Effector memory CD8-positive, alpha-beta T cell (primary cell): Measurements from ENCODE around the gene ZNF280A.
"Not testable (repeated sequence)": the region's sequence is repeated elsewhere in the genome, so short reads cannot be mapped to it uniquely, and the experiment has no call there.

Experiments used
- ATAC-seq: fragments of 150-1000 bp; cut with Tn5 transposase; replicated peaks from 2 replicates; pipeline ENCODE4 v1.10.0; 2021; ENCODE audit warnings: mild to moderate bottlenecking, moderate library complexity
- DNase-seq, 3 experiments: peaks; one replicate each; pipeline ENCODE4 v3.0.0; 2021
- H3K27ac Mint-ChIP-seq, 2 donors: one replicate each; pipeline ENCODE4 v1.8.0; 2022; ENCODE audit warnings: mild to moderate bottlenecking in 2 of 2, mixed read lengths in 2 of 2, moderate library complexity in 2 of 2
- H3K27me3 Mint-ChIP-seq, 2 donors: one replicate each; pipeline ENCODE4 v1.8.0; 2022; ENCODE audit warnings: mixed read lengths in 2 of 2
- H3K36me3 Mint-ChIP-seq: one replicate; pipeline ENCODE4 v1.8.0; 2022; ENCODE audit warnings: mild to moderate bottlenecking, moderate library complexity, mixed read lengths; ENCODE audit not compliant: insufficient read depth
- H3K4me1 Mint-ChIP-seq, 2 donors: one replicate each; pipeline ENCODE4 v1.8.0; 2022; ENCODE audit warnings: low read depth in 2 of 2, mixed read lengths in 2 of 2
- H3K4me3 Mint-ChIP-seq, 2 donors: one replicate each; pipeline ENCODE4 v1.8.0; 2022; ENCODE audit warnings: mild to moderate bottlenecking in 2 of 2, mixed read lengths in 2 of 2, moderate library complexity in 2 of 2
- H3K9me3 Mint-ChIP-seq, 2 donors: one replicate each; pipeline ENCODE4 v1.8.0; 2022; ENCODE audit warnings: mixed read lengths in 2 of 2

Gene ZNF280A

GRCh38 chr22:22514431-22514830 is 5.6 kb downstream of the ZNF280A start:
- not testable (repeated sequence) for H3K27ac Mint-ChIP-seq, H3K9me3 Mint-ChIP-seq, H3K4me1 Mint-ChIP-seq, H3K36me3 Mint-ChIP-seq, ATAC-seq, H3K4me3 Mint-ChIP-seq, DNase-seq
- H3K27me3 Mint-ChIP-seq: peaks cover 44 to 57% of the 10 kb centered on the region in 2 donors

GRCh38 chr22:22513619-22514018 is 6.5 kb downstream of the ZNF280A start:
- Mint-ChIP-seq H3K4me3 (no peak overlapping the region), H3K36me3 (no peaks in the 10 kb centered on the region), H3K4me1 (no peaks in the 10 kb centered on the region), H3K27me3 (peaks cover 44 to 55% of the 10 kb centered on the region in 2 donors), H3K27ac (no peak overlapping the region), H3K9me3 (peaks cover 0 to 2% of the 10 kb centered on the region in 2 donors)
- DNase-seq (no peak), ATAC-seq (no peak)

- H3K36me3 Mint-ChIP-seq: no peaks in the 10 kb centered on the region
- no peak for ATAC-seq
- peaks cover 0 to 2% of the 10 kb centered on the region in 2 donors for H3K9me3 Mint-ChIP-seq
- no peak for DNase-seq
- H3K27me3 Mint-ChIP-seq: peaks cover 44 to 55% of the 10 kb centered on the region in 2 donors
- peaks cover 2 to 3% of the 10 kb centered on the region in 2 donors for H3K4me1 Mint-ChIP-seq
- no peak overlapping the region for H3K27ac Mint-ChIP-seq
- no peak overlapping the region for H3K4me3 Mint-ChIP-seq
These were observed 7.1 kb downstream of the ZNF280A start for GRCh38 chr22:22512951-22513350.

GRCh38 chr22:22510833-22511232 is 9.2 kb downstream of the ZNF280A start:
- not testable (repeated sequence) for H3K36me3 Mint-ChIP-seq, H3K27ac Mint-ChIP-seq, H3K4me3 Mint-ChIP-seq, DNase-seq, H3K9me3 Mint-ChIP-seq, ATAC-seq
- Mint-ChIP-seq H3K27me3 (peaks cover 32 to 41% of the 10 kb centered on the region in 2 donors), H3K4me1 (peaks cover 8 to 13% of the 10 kb centered on the region in 2 donors)

- not testable (repeated sequence) for H3K27ac Mint-ChIP-seq, ATAC-seq, DNase-seq, H3K9me3 Mint-ChIP-seq, H3K36me3 Mint-ChIP-seq
- peaks cover 24 to 31% of the 10 kb centered on the region in 2 donors for H3K27me3 Mint-ChIP-seq
- peaks cover 8 to 15% of the 10 kb centered on the region in 2 donors for H3K4me1 Mint-ChIP-seq
- H3K4me3 Mint-ChIP-seq: peak overlapping the region in 1 of 2 donors; percentile 7
These were observed 10.2 kb downstream of the ZNF280A start for GRCh38 chr22:22509912-22510311.

- peaks cover 8 to 15% of the 10 kb centered on the region in 2 donors for H3K4me1 Mint-ChIP-seq
- H3K27ac Mint-ChIP-seq: peak within 1 kb of the TSS; percentile 56 to 71
- peak within 1 kb of the TSS; percentile 85 to 87 for H3K4me3 Mint-ChIP-seq
- ATAC-seq: peak; percentile 99
- DNase-seq: peak; percentile 76 to 86 (median 82)
- peaks cover 13 to 18% of the 10 kb centered on the region in 2 donors for H3K27me3 Mint-ChIP-seq
- H3K9me3 Mint-ChIP-seq: peaks cover 0 to 2% of the 10 kb centered on the region in 2 donors
- H3K36me3 Mint-ChIP-seq: peaks cover 6% of the 10 kb centered on the region
These were observed 11.5 kb downstream of the ZNF280A start, which contains the start of gene ZNF280B for GRCh38 chr22:22508274-22509176. ZNF280B (minus strand) TSS chr22:22508742; CDS start chr22:22489398, 19,344 bp downstream.

- Mint-ChIP-seq H3K27me3 (peaks cover 9 to 10% of the 10 kb centered on the region in 2 donors), H3K9me3 (peaks cover 0 to 2% of the 10 kb centered on the region in 2 donors), H3K27ac (peak overlapping the region; percentile 56 to 71), H3K36me3 (peaks cover 6% of the 10 kb centered on the region), H3K4me1 (peaks cover 8 to 15% of the 10 kb centered on the region in 2 donors), H3K4me3 (peak overlapping the region; percentile 85 to 87)
- DNase-seq (peak in 1 of 3 experiments; percentile 1), ATAC-seq (no peak)
These were observed 12.3 kb downstream of the ZNF280A start for GRCh38 chr22:22507743-22508273.

- Mint-ChIP-seq H3K4me1 (peaks cover 8 to 15% of the 10 kb centered on the region in 2 donors), H3K9me3 (peaks cover 0 to 2% of the 10 kb centered on the region in 2 donors), H3K27me3 (no peaks in the 10 kb centered on the region), H3K36me3 (peaks cover 6% of the 10 kb centered on the region), H3K27ac (no peak overlapping the region), H3K4me3 (peak overlapping the region in 1 of 2 donors; percentile 87)
- ATAC-seq (no peak), DNase-seq (no peak)
These were observed 13.3 kb downstream of the ZNF280A start for GRCh38 chr22:22506736-22507135.

- ATAC-seq (no peak), DNase-seq (no peak)
- Mint-ChIP-seq H3K4me1 (peaks cover 4 to 5% of the 10 kb centered on the region in 2 donors), H3K27me3 (no peaks in the 10 kb centered on the region), H3K4me3 (no peak overlapping the region), H3K27ac (no peak overlapping the region), H3K36me3 (peaks cover 3% of the 10 kb centered on the region), H3K9me3 (no peaks in the 10 kb centered on the region)
These were observed 21.8 kb downstream of the ZNF280A start for GRCh38 chr22:22498267-22498666.

- DNase-seq, H3K36me3 Mint-ChIP-seq, ATAC-seq, H3K27me3 Mint-ChIP-seq, H3K4me1 Mint-ChIP-seq, H3K9me3 Mint-ChIP-seq, H3K4me3 Mint-ChIP-seq: not testable (repeated sequence)
- peak overlapping the region in 1 of 2 donors; percentile 7 for H3K27ac Mint-ChIP-seq
These were observed 28.5 kb downstream of the ZNF280A start for GRCh38 chr22:22491589-22491988.

GRCh38 chr22:22488736-22489135 is 31.3 kb downstream of the ZNF280A start:
- H3K27ac Mint-ChIP-seq: no peak overlapping the region
- DNase-seq (no peak), ATAC-seq (no peak)
- no peaks in the 10 kb centered on the region for H3K9me3 Mint-ChIP-seq
- H3K36me3 Mint-ChIP-seq: peaks cover 5% of the 10 kb centered on the region
- no peaks in the 10 kb centered on the region for H3K4me1 Mint-ChIP-seq
- H3K27me3 Mint-ChIP-seq: no peaks in the 10 kb centered on the region
- H3K4me3 Mint-ChIP-seq: no peak overlapping the region

- no peak for DNase-seq
- no peak overlapping the region for H3K4me3 Mint-ChIP-seq
- no peaks in the 10 kb centered on the region for H3K9me3 Mint-ChIP-seq
- H3K4me1 Mint-ChIP-seq: no peaks in the 10 kb centered on the region
- no peak for ATAC-seq
- H3K27me3 Mint-ChIP-seq: no peaks in the 10 kb centered on the region
- peaks cover 5% of the 10 kb centered on the region for H3K36me3 Mint-ChIP-seq
- no peak overlapping the region for H3K27ac Mint-ChIP-seq
These were observed 32.0 kb downstream of the ZNF280A start for GRCh38 chr22:22487869-22488597.

- ATAC-seq (no peak), DNase-seq (no peak)
- Mint-ChIP-seq H3K4me1 (no peaks in the 10 kb centered on the region), H3K36me3 (peaks cover 5% of the 10 kb centered on the region), H3K27ac (no peak overlapping the region), H3K9me3 (no peaks in the 10 kb centered on the region), H3K27me3 (no peaks in the 10 kb centered on the region), H3K4me3 (no peak overlapping the region)
These were observed 33.0 kb downstream of the ZNF280A start for GRCh38 chr22:22487059-22487458.
